Neural progenitor cell (in vitro differentiated cells): ENCODE data around the gene ABCC6. TPM values are rescaled to one million over a fixed set of nuclear protein-coding genes. Genes with fewer than 3 reads are reported as not detected.

ENCODE experiments used
- DNase-seq: peaks from one replicate; pipeline ENCODE4 v3.0.0-alpha.2; 2016; ENCODE audit warnings: low spot score
- H2AFZ ChIP-seq: fragments of 200-600 bp; sonication (generic); replicated peaks from 2 replicates; pipeline ENCODE4 v1.6.1; 2016; ENCODE audit warnings: antibody characterized with exemption
- H3F3A ChIP-seq: fragments of 200-600 bp; sonication (generic); 2 replicates; pipeline ENCODE4 v1.6.1; 2016; ENCODE audit warnings: antibody characterized with exemption, low read depth
- H3K27ac ChIP-seq: fragments of 200-600 bp; sonication (generic); 2 replicates; pipeline ENCODE4 v1.5.1; 2016; ENCODE audit warnings: mild to moderate bottlenecking
- H3K27me3 ChIP-seq: fragments of 200-600 bp; sonication (generic); 2 replicates; pipeline ENCODE4 v1.6.1; 2016; ENCODE audit warnings: mild to moderate bottlenecking, moderate library complexity
- H3K36me3 ChIP-seq: fragments of 200-600 bp; sonication (generic); 2 replicates; pipeline ENCODE4 v1.5.1; 2016
- H3K4me1 ChIP-seq: fragments of 200-600 bp; sonication (generic); 2 replicates; pipeline ENCODE4 v1.6.1; 2016; ENCODE audit warnings: mixed run types
- H3K4me2 ChIP-seq: fragments of 200-600 bp; sonication (generic); 2 replicates; pipeline ENCODE4 v1.6.1; 2016
- H3K4me3 ChIP-seq: fragments of 200-600 bp; sonication (generic); 2 replicates; pipeline ENCODE4 v1.5.1; 2016
- H3K79me2 ChIP-seq: fragments of 200-600 bp; sonication (generic); 2 replicates; pipeline ENCODE4 v1.6.1; 2016; ENCODE audit warnings: low read depth
- H3K9ac ChIP-seq: fragments of 200-600 bp; sonication (generic); 2 replicates; pipeline ENCODE4 v1.6.1; 2016
- H3K9me3 ChIP-seq: fragments of 200-600 bp; sonication (generic); 2 replicates; pipeline ENCODE4 v1.5.1; 2016; ENCODE audit warnings: low read depth
- H4K20me1 ChIP-seq: fragments of 200-600 bp; sonication (generic); 2 replicates; pipeline ENCODE4 v1.6.1; 2016; ENCODE audit warnings: low read depth
- H3K27ac Mint-ChIP-seq: 3 replicates; pipeline ENCODE4 v1.8.0; 2021; ENCODE audit warnings: mixed read lengths
- H3K27me3 Mint-ChIP-seq: 2 replicates; pipeline ENCODE4 v1.8.0; 2022; ENCODE audit warnings: low read depth, mild to moderate bottlenecking, inconsistent platforms, moderate library complexity, mixed read lengths; ENCODE audit not compliant: insufficient read depth
- H3K36me3 Mint-ChIP-seq: 3 replicates; pipeline ENCODE4 v1.8.0; 2021; ENCODE audit warnings: mixed read lengths
- H3K4me1 Mint-ChIP-seq: 3 replicates; pipeline ENCODE4 v1.8.0; 2021; ENCODE audit warnings: mixed read lengths
- H3K4me3 Mint-ChIP-seq: 3 replicates; pipeline ENCODE4 v1.8.0; 2021; ENCODE audit warnings: mild to moderate bottlenecking, moderate library complexity, mixed read lengths
- H3K9me3 Mint-ChIP-seq: 3 replicates; pipeline ENCODE4 v1.8.0; 2020; ENCODE audit warnings: mixed read lengths
- EZH2 ChIP-seq: fragments of 200-600 bp; sonication (generic); IDR thresholded peaks from 2 replicates; pipeline ENCODE4 v1.6.1; 2017; ENCODE audit warnings: antibody characterized with exemption, mild to moderate bottlenecking, moderate library complexity
- EZH2phosphoT487 ChIP-seq: fragments of 200-600 bp; sonication (generic); IDR thresholded peaks from 2 replicates; pipeline ENCODE4 v1.6.1; 2017; ENCODE audit warnings: antibody characterized with exemption
- total RNA-seq: library from RNA; depleted of rRNA; stranded (reverse); fragments of >200 nt; gene quantifications from 2 replicates; pipeline ENCODE4 v1.2.3, GENCODE V29; 2015; ENCODE audit warnings: low replicate concordance
- TF ChIP-seq, protein P1 (sequence below): fragments of 200-600 bp; sonication (generic); IDR thresholded peaks from 2 replicates; pipeline ENCODE4 v1.5.1; 2017; ENCODE audit warnings: antibody characterized with exemption, mild to moderate bottlenecking

The ABCC6 gene
- total RNA-seq, 1 donor from 2014 or later, result 0.79 TPM

GRCh38 chr16:16188827-16189226, 34.5 kb downstream of the ABCC6 start:
- TF ChIP-seq EZH2phosphoT487 (no peak), EZH2 (no peak)
- TF ChIP-seq, protein P1, sequence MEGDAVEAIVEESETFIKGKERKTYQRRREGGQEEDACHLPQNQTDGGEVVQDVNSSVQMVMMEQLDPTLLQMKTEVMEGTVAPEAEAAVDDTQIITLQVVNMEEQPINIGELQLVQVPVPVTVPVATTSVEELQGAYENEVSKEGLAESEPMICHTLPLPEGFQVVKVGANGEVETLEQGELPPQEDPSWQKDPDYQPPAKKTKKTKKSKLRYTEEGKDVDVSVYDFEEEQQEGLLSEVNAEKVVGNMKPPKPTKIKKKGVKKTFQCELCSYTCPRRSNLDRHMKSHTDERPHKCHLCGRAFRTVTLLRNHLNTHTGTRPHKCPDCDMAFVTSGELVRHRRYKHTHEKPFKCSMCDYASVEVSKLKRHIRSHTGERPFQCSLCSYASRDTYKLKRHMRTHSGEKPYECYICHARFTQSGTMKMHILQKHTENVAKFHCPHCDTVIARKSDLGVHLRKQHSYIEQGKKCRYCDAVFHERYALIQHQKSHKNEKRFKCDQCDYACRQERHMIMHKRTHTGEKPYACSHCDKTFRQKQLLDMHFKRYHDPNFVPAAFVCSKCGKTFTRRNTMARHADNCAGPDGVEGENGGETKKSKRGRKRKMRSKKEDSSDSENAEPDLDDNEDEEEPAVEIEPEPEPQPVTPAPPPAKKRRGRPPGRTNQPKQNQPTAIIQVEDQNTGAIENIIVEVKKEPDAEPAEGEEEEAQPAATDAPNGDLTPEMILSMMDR, result no peak
- Histone ChIP-seq H3K4me1 (no peaks in the 10 kb centered on the region), H3K27ac (no peak overlapping the region), H3K9ac (no peak overlapping the region), H3K9me3 (no peaks in the 10 kb centered on the region), H2AFZ (no peak overlapping the region), H3K79me2 (no peaks in the 10 kb centered on the region), H3K36me3 (no peaks in the 10 kb centered on the region), H3K4me3 (no peak overlapping the region), H3K4me2 (no peak overlapping the region), H4K20me1 (no peaks in the 10 kb centered on the region), H3F3A (no peaks in the 10 kb centered on the region), H3K27me3 (no peaks in the 10 kb centered on the region)
- no peaks in the 10 kb centered on the region for H3K9me3 Mint-ChIP-seq
- H3K27me3 Mint-ChIP-seq, result peaks cover 13% of the 10 kb centered on the region
- no peaks in the 10 kb centered on the region for H3K36me3 Mint-ChIP-seq
- no peak for DNase-seq
- H3K4me3 Mint-ChIP-seq, result no peak overlapping the region
- no peaks in the 10 kb centered on the region for H3K4me1 Mint-ChIP-seq
- H3K27ac Mint-ChIP-seq, result no peak overlapping the region

GRCh38 chr16:16186820-16187219, 36.5 kb downstream of the ABCC6 start:
- no peaks in the 10 kb centered on the region for H3K9me3 Mint-ChIP-seq
- peaks cover 11% of the 10 kb centered on the region for H3K27me3 Mint-ChIP-seq
- H3K9me3 ChIP-seq, result no peaks in the 10 kb centered on the region

DNA sequence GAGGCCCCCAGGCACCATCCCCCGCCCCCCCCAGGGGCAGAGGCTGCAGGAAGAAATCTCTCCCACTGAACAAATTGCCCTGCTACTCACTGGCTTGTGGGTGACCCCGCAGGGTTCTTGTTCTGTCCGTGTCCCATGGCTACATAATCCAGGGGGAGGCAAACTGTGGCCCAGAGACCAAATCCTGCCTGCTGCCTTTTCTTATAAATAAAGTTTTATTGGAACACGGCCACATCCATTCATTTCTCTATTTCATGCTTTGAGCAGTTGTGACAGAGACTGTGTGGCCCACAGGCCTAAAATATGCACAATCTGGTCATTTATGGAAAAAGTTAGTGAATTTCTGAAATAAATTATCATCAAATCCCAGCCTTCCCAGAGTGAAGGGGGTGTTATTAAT, 38.2 kb downstream of the ABCC6 start:
- H3F3A ChIP-seq, result no peaks in the 10 kb centered on the region
- H3K4me2 ChIP-seq, result no peak overlapping the region
- Mint-ChIP-seq H3K36me3 (no peaks in the 10 kb centered on the region), H3K4me3 (no peak overlapping the region), H3K27ac (no peak overlapping the region), H3K9me3 (no peaks in the 10 kb centered on the region), H3K27me3 (peaks cover 11% of the 10 kb centered on the region), H3K4me1 (peaks cover 6% of the 10 kb centered on the region)
- DNase-seq, result no peak
- TF ChIP-seq EZH2phosphoT487 (no peak), EZH2 (no peak)
- TF ChIP-seq, protein P1, result no peak
- no peaks in the 10 kb centered on the region for H3K9me3 ChIP-seq
- no peak overlapping the region for H3K27ac ChIP-seq
- H3K36me3 ChIP-seq, result no peaks in the 10 kb centered on the region
- H3K79me2 ChIP-seq, result no peaks in the 10 kb centered on the region
- H4K20me1 ChIP-seq, result no peaks in the 10 kb centered on the region
- no peaks in the 10 kb centered on the region for H3K4me1 ChIP-seq
- no peaks in the 10 kb centered on the region for H3K27me3 ChIP-seq
- no peak overlapping the region for H3K9ac ChIP-seq
- no peak overlapping the region for H2AFZ ChIP-seq
- no peak overlapping the region for H3K4me3 ChIP-seq

More at GRCh38 chr16:16186820-16187219, 36.5 kb downstream of the ABCC6 start:
- no peaks in the 10 kb centered on the region for H3K36me3 ChIP-seq
- H3F3A ChIP-seq, result no peaks in the 10 kb centered on the region
- no peak overlapping the region for H3K4me3 ChIP-seq
- H3K4me2 ChIP-seq, result no peak overlapping the region
- Mint-ChIP-seq H3K36me3 (no peaks in the 10 kb centered on the region), H3K27ac (no peak overlapping the region), H3K4me1 (peaks cover 6% of the 10 kb centered on the region), H3K4me3 (no peak overlapping the region)
- H3K4me1 ChIP-seq, result no peaks in the 10 kb centered on the region
- no peaks in the 10 kb centered on the region for H4K20me1 ChIP-seq
- no peak overlapping the region for H2AFZ ChIP-seq
- no peaks in the 10 kb centered on the region for H3K79me2 ChIP-seq
- no peaks in the 10 kb centered on the region for H3K27me3 ChIP-seq
- DNase-seq, result no peak
- H3K9ac ChIP-seq, result no peak overlapping the region
- H3K27ac ChIP-seq, result no peak overlapping the region
- TF ChIP-seq, protein P1, result no peak
- TF ChIP-seq EZH2phosphoT487 (no peak), EZH2 (no peak)

DNA sequence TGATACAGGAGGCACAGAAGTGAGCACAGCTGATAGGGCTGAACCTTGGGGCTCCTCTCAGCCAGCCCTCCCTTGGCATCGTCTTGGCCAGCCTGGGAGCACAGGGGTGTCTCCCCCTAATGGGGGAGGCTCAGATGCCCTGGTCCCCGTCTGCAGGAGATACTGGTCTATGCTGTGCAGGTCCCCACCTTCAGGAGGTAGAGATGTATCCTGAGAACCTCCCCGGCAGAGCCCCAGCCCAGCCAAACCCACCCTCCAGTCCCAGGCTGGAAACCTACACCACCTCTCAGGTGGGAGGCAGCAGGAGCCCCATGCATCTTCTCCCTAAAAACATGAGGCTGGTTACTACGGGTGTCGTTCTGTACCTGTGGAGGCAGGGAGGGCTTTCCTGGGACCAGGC, 38.7 kb downstream of the ABCC6 start:
- Histone ChIP-seq H3K4me3 (no peak overlapping the region), H3K4me2 (no peak overlapping the region), H4K20me1 (no peaks in the 10 kb centered on the region), H3K36me3 (no peaks in the 10 kb centered on the region), H3K9me3 (no peaks in the 10 kb centered on the region), H3K9ac (no peak overlapping the region), H3K4me1 (no peaks in the 10 kb centered on the region), H3K27me3 (no peaks in the 10 kb centered on the region), H3K79me2 (no peaks in the 10 kb centered on the region), H2AFZ (no peak overlapping the region), H3K27ac (no peak overlapping the region), H3F3A (no peaks in the 10 kb centered on the region)
- no peak for TF ChIP-seq EZH2phosphoT487
- TF ChIP-seq, protein P1, result no peak
- TF ChIP-seq EZH2, result no peak
- Mint-ChIP-seq H3K4me3 (no peak overlapping the region), H3K36me3 (no peaks in the 10 kb centered on the region), H3K4me1 (peaks cover 6% of the 10 kb centered on the region), H3K27me3 (peaks cover 11% of the 10 kb centered on the region), H3K9me3 (no peaks in the 10 kb centered on the region), H3K27ac (no peak overlapping the region)
- no peak for DNase-seq
